GM12878 (cell line): ENCODE measurements around the gene ZBTB16. TPM values are rescaled to one million over a fixed set of nuclear protein-coding genes. Genes with fewer than 3 reads are reported as not detected.

Experiments
- ATAC-seq: fragments of 200-7000 bp; cut with Tn5 transposase; 3 replicates; pipeline ENCODE4 v1.9.1; 2020; ENCODE audit warnings: mild to moderate bottlenecking, moderate library complexity
- BruUV-seq: library from RNA; stranded (reverse); fragments of 400-500 nt; replicated peaks from 2 replicates; lab custom pipeline; 2021; lab: Mats Ljungman, UMichigan
- CTCF ChIA-PET: fragments of 300-600 bp; sonication (Branson Sonifier 250); formaldehyde crosslinking; extraction: SDS; loops from one replicate; lab custom pipeline; 2021; ENCODE audit warnings: inconsistent platforms; lab: Yijun Ruan, JAX
- POLR2A ChIA-PET: fragments of 350-600 bp; formaldehyde crosslinking; extraction: SDS; loops from one replicate; lab custom pipeline; 2021; ENCODE audit warnings: inconsistent platforms; lab: Charles Lee
- RAD21 ChIA-PET: fragments of 300-600 bp; sonication (Branson Sonifier 250); formaldehyde crosslinking; loops from one replicate; lab custom pipeline; 2023; ENCODE audit warnings: antibody characterized with exemption; ENCODE audit not compliant: unreplicated experiment; lab: Charles Lee
- SMC1A ChIA-PET: fragments of 300-600 bp; sonication (Branson Sonifier 250); formaldehyde crosslinking; loops from one replicate; lab custom pipeline; 2023; ENCODE audit not compliant: unreplicated experiment, uncharacterized antibody; lab: Charles Lee
- DNase-seq: peaks from one replicate; pipeline ENCODE4 v3.0.0-alpha.2; 2011; ENCODE audit warnings: low read depth, low spot score
- FAIRE-seq: peaks from 3 replicates; lab custom pipeline; 2011; peaks lifted over from hg19 to GRCh38; lab: Jason Lieb, UNC
- H2AFZ ChIP-seq: 2 replicates; pipeline ENCODE4 v1.6.0; 2011; ENCODE audit warnings: low read depth, low read length, control low read depth; ENCODE audit not compliant: control insufficient read depth
- H3K27ac ChIP-seq: 2 replicates; pipeline ENCODE4 v1.5.1; 2011; ENCODE audit warnings: control low read depth; ENCODE audit not compliant: control insufficient read depth, insufficient read depth
- H3K27me3 ChIP-seq, 2 experiments: replicated peaks in 1 of 2; 2 replicates each; pipeline versions ENCODE4 v1.6.0 to v1.6.1; 2011; ENCODE audit warnings: low read length in 1 of 2; ENCODE audit not compliant: control insufficient read depth in 2 of 2, insufficient read depth in 2 of 2
- H3K36me3 ChIP-seq, 2 experiments: 2 replicates each; pipeline ENCODE4 v1.5.1; 2011; ENCODE audit warnings: low read length in 1 of 2; ENCODE audit not compliant: control insufficient read depth in 2 of 2, insufficient read depth in 2 of 2
- H3K4me1 ChIP-seq: 2 replicates; pipeline ENCODE4 v1.6.1; 2011; ENCODE audit warnings: mild to moderate bottlenecking, low read length, moderate library complexity, mixed read lengths; ENCODE audit not compliant: control insufficient read depth, insufficient read depth
- H3K4me2 ChIP-seq: 2 replicates; pipeline ENCODE4 v1.6.0; 2011; ENCODE audit warnings: control low read depth; ENCODE audit not compliant: control insufficient read depth, insufficient read depth
- H3K4me3 ChIP-seq: fragments of 200-600 bp; sonication (generic); 2 replicates; pipeline ENCODE4 v1.5.1; 2016
- H3K79me2 ChIP-seq: 2 replicates; pipeline ENCODE4 v1.6.0; 2011; ENCODE audit warnings: low read length; ENCODE audit not compliant: control insufficient read depth, insufficient read depth
- H3K9ac ChIP-seq: 2 replicates; pipeline ENCODE4 v1.8.0; 2011; ENCODE audit warnings: low read length, control low read depth, mixed read lengths; ENCODE audit not compliant: control insufficient read depth, insufficient read depth
- H3K9me3 ChIP-seq: replicated peaks from 3 replicates; pipeline ENCODE4 v1.5.1; 2011; ENCODE audit warnings: mild to moderate bottlenecking, low read length; ENCODE audit not compliant: control insufficient read depth, insufficient read depth
- H4K20me1 ChIP-seq: 2 replicates; pipeline ENCODE4 v1.6.0; 2011; ENCODE audit not compliant: control insufficient read depth, insufficient read depth
- BCL11A ChIP-seq: IDR thresholded peaks from 2 replicates; pipeline ENCODE4 v1.6.1; 2011; ENCODE audit warnings: low read depth, low read length
- BRCA1 ChIP-seq: IDR thresholded peaks from 2 replicates; pipeline ENCODE4 v1.6.1; 2011; ENCODE audit warnings: low read depth, low read length, improper control_type of control experiment
- CHD4 ChIP-seq: fragments of 200-600 bp; sonication (generic); IDR thresholded peaks from 2 replicates; pipeline ENCODE4 v1.6.1; 2016; ENCODE audit warnings: mild to moderate bottlenecking
- CTCF ChIP-seq, 3 experiments: IDR thresholded peaks in 2 of 3; conservative IDR thresholded peaks in 1 of 3; 2 replicates each; pipeline ENCODE4 v1.5.1; 2011; ENCODE audit warnings: low read depth in 3 of 3, low read length in 3 of 3, mild to moderate bottlenecking in 3 of 3, control low read depth in 2 of 3, moderate library complexity in 2 of 3, inconsistent platforms in 1 of 3, mixed read lengths in 1 of 3; ENCODE audit not compliant: control insufficient read depth in 2 of 3, insufficient read depth in 1 of 3; ENCODE audit errors: extremely low read depth in 1 of 3
- GABPA ChIP-seq: IDR thresholded peaks from 2 replicates; pipeline ENCODE4 v1.6.1; 2014; ENCODE audit warnings: antibody characterized with exemption, low read depth, mild to moderate bottlenecking, inconsistent platforms
- KDM1A ChIP-seq: fragments of 200-600 bp; sonication (generic); IDR thresholded peaks from 2 replicates; pipeline ENCODE4 v1.6.1; 2016; ENCODE audit warnings: borderline replicate concordance
- PAX8 ChIP-seq: fragments of 450-650 bp; IDR thresholded peaks from 2 replicates; pipeline ENCODE4 v1.6.1; 2017; ENCODE audit warnings: mild to moderate bottlenecking, moderate library complexity
- POLR2AphosphoS2 ChIP-seq: IDR thresholded peaks from 2 replicates; pipeline ENCODE4 v1.6.1; 2011; ENCODE audit warnings: low read depth, mild to moderate bottlenecking, low read length, improper control_type of control experiment, moderate library complexity
- RAD21 ChIP-seq: IDR thresholded peaks from 2 replicates; pipeline ENCODE4 v1.6.1; 2011; ENCODE audit warnings: mild to moderate bottlenecking, low read depth, low read length, moderate library complexity; ENCODE audit not compliant: insufficient read depth
- RELA ChIP-seq: fragments of 450-650 bp; IDR thresholded peaks from 2 replicates; pipeline ENCODE4 v1.8.0; 2014; ENCODE audit warnings: borderline replicate concordance; ENCODE audit not compliant: partially characterized antibody
- RELB ChIP-seq: fragments of 450-650 bp; IDR thresholded peaks from 2 replicates; pipeline ENCODE4 v1.6.1; 2017; ENCODE audit warnings: low read depth, mild to moderate bottlenecking, moderate library complexity
- ZBTB11 ChIP-seq: fragments of 450-650 bp; formaldehyde crosslinking; IDR thresholded peaks from 2 replicates; pipeline ENCODE4 v1.5.0; 2022; ENCODE audit warnings: mild to moderate bottlenecking, missing genetic modification characterization
- ZBTB40 ChIP-seq: fragments of 450-650 bp; IDR thresholded peaks from 2 replicates; pipeline ENCODE4 v1.6.1; 2016; ENCODE audit warnings: mild to moderate bottlenecking, moderate library complexity, borderline replicate concordance
- WGBS: methylation state at CpG from one replicate; pipeline ENCODE4 v1.1.6; 2016; ENCODE audit warnings: low lambda C conversion rate; ENCODE audit not compliant: insufficient replicate concordance, insufficient coverage; ENCODE audit errors: missing lambda C conversion rate; 5-methylcytosine and 5-hydroxymethylcytosine counted together
- in situ Hi-C: fragments of 300-500 bp; cut with MboI; formaldehyde crosslinking; loops from 9 replicates; pipeline ENCODE4 v1.14.3; 2018; ENCODE audit warnings: mixed read lengths
- intact Hi-C: fragments of 100-400 bp; cut with micrococcal nuclease; formaldehyde crosslinking; loops from one replicate; pipeline ENCODE4 v1.14.2; 2022; ENCODE audit not compliant: unreplicated experiment
- polyA plus RNA-seq, 11 experiments: library from polyadenylated mRNA; depleted of rRNA in 4 of 11; unstranded in 6 of 11; stranded (reverse) in 5 of 11; fragments of >200 nt; fragmentation: Nextera tagmentation in 4 of 11; fragmentation: Illumina TruSeq in 1 of 11; extraction: Ambion mirVana in 4 of 11; extraction: Trizol in 1 of 11; gene quantifications; 1 replicate in 1 of 11; 2 replicates in 10 of 11; pipeline versions ENCODE4 v1.2.1 to v1.2.3, GENCODE V29; 2011 to 2016; ENCODE audit warnings: inconsistent platforms in 2 of 11, missing spikeins in 2 of 11, low read depth in 1 of 11
- total RNA-seq, 4 experiments: library from RNA; depleted of rRNA in 3 of 4; stranded (reverse); fragments of >200 nt in 3 of 4; fragmentation: Illumina TruSeq in 1 of 4; extraction: Trizol in 1 of 4; gene quantifications; 2 replicates each; pipeline versions ENCODE4 v1.2.1 to v1.2.3, GENCODE V29; 2013 to 2021

Gene ZBTB16
- total and polyA plus RNA-seq, 10 of the 15 experiments (the other 5 are each of a cell fraction or from before 2014, with no cell fraction given): 0.38 TPM; not detected in 9

GRCh38 chr11:114280696-114281095, 221.2 kb downstream of the ZBTB16 start:
- in situ Hi-C loops: no loop called here
- ChIA-PET SMC1A (no interaction called here), RAD21 (no interaction called here), CTCF (interaction anchor here (0.8 kb wide), 1 partner anchor 19 kb away, joined by 3 read pairs; no protein-coding TSS in a partner anchor), POLR2A (no interaction called here)
- Histone ChIP-seq H3K4me2 (no peak overlapping the region), H3K36me3 (no peaks in the 10 kb centered on the region), H3K27me3 (peaks cover 0 to 6% of the 10 kb centered on the region in 2 experiments; a peak in 3 of 4 replicates), H4K20me1 (no peaks in the 10 kb centered on the region), H3K79me2 (no peaks in the 10 kb centered on the region), H3K27ac (no peak overlapping the region), H3K4me1 (no peaks in the 10 kb centered on the region), H2AFZ (no peak overlapping the region), H3K4me3 (no peak overlapping the region), H3K9me3 (no peaks in the 10 kb centered on the region), H3K9ac (no peak overlapping the region)
- intact Hi-C loops: no loop called here
- DNase-seq (no peak), ATAC-seq (peak; percentile 66), FAIRE-seq (no peak)
- WGBS: 38% methylated on average over 6 of the region's 6 CpGs
- BruUV-seq: no TSS peak
- no peak for TF ChIP-seq PAX8
- no peak for TF ChIP-seq RELB
- TF ChIP-seq BRCA1: no peak
- TF ChIP-seq GABPA: no peak
- TF ChIP-seq POLR2AphosphoS2: no peak
- TF ChIP-seq ZBTB11: no peak
- no peak for TF ChIP-seq RELA
- no peak for TF ChIP-seq BCL11A
- no peak for TF ChIP-seq CHD4
- no peak for TF ChIP-seq KDM1A
- no peak for TF ChIP-seq ZBTB40
- TF ChIP-seq RAD21: peak; percentile 45
- TF ChIP-seq CTCF (IDR thresholded peaks at IDR 0.05 in 2 of 3, conservative IDR thresholded peaks at IDR 0.05 in 1 of 3; ENCODE audit: control insufficient read depth in 2 of 3, extremely low read depth in 1 of 3, insufficient read depth in 1 of 3, low read depth in 3 of 3, low read length in 3 of 3): peak; percentile 34 to 45 (median 38); a peak in 5 of 6 replicates
